NOMO-1 (cell line): ENCODE results near the gene FTSJ3.
A peak's percentile ranks its signal among the peaks of the same experiment; 100 is the strongest.

Experiments used
- DNase-seq, 2 experiments: peaks; one replicate each; lab custom pipeline; 2025; ENCODE audit not compliant: unreplicated experiment in 2 of 2; lab: John Stamatoyannopoulos, UW

The FTSJ3 gene

GRCh38 chr17:63843910-63844677, 16.6 kb upstream of the FTSJ3 start:
- DNase-seq, result no peak

- peak; percentile 47 to 66 for DNase-seq
Observed at GRCh38 chr17:63843387-63843888, 16.0 kb upstream of the FTSJ3 start.

GRCh38 chr17:63842540-63843386, 15.3 kb upstream of the FTSJ3 start, which contains the start of gene SMARCD2:
TSS of gene SMARCD2 (minus strand) at chr17:63842685. CDS start at chr17:63842674, 11 bp downstream.
- DNase-seq, result peak; percentile 96 to 97

GRCh38 chr17:63842173-63842539, 14.7 kb upstream of the FTSJ3 start:
- peak in 1 of 2 experiments; percentile 26 for DNase-seq

DNA sequence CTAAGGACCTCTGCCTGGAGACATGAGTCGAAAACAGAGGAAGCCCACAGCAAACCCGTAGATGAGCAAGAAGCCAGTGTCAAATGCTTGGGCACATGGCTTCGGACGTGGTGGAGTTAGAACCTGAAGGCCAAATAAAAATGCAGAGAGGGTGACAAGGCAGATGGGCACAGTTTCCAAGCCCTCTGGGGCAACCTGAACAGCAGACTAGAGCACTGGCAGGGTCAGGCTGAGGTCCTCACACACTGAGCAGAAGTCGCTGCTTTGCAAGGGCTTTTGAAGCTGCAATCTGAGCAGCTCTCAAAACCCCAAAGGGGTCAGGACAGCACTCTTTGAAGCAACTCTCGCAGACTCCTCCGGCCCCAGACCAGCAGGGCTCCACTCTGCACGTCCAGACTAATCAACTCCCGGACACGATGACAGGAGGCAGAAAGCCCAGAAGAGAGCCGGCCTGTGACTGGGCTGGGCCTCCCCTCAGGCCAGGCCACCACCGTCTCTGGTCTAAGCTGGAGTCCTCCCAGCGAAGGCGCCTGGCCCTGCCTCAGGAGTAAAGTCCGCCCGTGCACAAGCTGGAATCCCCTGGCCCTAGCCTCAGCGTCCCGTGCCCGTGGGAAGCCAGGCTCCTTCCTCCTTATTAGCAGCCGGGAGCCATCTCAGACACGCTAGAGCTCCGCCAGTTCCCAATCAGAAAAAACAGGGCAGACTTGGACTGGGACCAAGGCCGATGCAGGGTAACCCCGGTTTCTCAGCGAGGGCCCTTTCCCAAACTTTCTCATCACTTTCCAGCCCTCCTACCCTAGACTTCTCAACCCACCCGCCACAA, 14.1 kb upstream of the FTSJ3 start:
- no peak for DNase-seq

DNA sequence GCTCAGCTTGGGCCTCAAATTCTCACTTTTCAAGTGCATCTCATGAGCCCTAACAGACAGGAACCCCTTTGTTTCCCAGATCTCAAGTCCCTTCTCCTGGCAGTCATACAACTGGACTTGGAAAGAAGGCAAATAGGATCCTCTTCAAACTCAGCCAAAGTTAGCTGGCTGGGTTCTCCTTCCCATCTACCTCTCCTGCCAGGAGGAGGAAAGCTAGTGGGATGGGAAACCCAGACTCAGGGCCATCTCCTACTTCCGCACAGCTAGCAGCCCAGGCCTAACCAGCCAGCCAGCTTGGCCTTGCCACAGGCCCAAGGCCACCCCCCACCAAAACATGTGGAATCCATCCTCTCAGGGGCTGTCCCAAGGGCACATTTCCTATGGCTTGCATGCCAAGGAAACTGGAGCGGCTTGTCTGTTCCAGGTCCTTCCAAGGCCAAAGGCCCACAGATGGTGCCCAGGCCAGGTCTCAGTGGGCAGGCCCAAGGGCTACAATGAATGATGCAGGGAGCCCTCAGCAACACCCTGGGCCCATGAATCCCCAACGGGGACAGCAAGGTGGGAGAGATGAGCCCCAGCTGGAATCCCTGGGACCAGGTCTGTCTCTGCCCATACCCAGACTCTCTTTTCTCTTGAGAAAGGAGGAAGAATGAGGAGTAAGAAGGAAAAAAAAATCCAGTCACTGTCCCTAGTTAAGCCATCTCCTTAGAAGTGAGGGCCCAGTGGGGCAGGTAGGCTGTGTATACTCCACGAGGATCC, 13.3 kb upstream of the FTSJ3 start:
- DNase-seq, result no peak

- no peak for DNase-seq
Observed at GRCh38 chr17:63838631-63839171, 11.2 kb upstream of the FTSJ3 start.

DNA sequence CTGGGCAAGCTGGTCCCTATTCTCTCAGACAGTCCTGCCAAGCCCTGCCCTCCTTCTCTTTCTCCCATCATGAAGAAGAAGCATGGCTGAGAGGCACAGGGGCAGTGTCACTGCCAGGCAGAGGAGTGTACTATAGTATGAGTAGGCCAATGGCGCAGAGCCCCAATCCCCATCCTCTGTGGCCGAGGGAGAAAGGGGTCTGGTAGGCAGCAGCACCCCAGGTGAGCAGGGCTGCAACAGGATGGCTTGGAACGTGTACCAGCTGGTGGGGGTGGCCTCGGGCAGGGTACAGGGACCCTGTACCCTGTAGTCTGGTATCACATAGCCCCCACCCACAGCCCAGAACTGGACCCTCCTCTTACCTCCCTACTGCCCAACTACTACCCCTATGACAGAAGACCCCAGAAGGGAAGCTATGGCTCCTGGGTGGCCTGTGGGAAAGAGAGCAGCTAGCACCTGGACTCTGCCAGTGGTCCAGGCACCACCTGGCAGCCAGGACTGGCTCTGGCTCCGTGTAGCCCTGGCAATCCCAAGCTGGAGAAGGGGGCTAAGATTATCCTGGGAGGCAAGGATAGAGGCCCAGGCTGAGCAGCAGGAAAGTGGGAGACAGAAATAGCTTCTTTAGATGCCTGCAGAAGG, 10.6 kb upstream of the FTSJ3 start:
- no peak for DNase-seq

DNA sequence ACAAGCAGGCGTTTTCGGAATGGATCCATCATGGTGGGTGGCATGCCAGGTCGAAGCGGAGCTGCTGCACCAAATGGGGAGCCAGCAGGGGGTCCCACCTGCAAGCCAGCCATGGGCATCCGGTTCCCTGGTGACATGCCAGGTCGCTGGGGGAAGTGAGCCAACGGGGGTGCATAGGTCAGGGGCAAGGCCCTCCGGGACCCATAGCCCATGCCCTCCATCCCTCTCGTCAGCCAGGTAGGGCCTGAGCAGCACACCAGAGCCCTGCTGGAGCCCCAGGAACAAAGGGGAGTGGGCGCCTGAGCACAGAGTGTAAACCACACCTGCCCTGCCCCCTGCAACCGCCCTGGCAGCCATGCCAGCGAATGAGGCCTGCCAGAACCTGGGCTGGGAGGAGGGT, 10.0 kb upstream of the FTSJ3 start:
- no peak for DNase-seq

- DNase-seq, result no peak
Observed at GRCh38 chr17:63836811-63837210, 9.3 kb upstream of the FTSJ3 start.

DNA sequence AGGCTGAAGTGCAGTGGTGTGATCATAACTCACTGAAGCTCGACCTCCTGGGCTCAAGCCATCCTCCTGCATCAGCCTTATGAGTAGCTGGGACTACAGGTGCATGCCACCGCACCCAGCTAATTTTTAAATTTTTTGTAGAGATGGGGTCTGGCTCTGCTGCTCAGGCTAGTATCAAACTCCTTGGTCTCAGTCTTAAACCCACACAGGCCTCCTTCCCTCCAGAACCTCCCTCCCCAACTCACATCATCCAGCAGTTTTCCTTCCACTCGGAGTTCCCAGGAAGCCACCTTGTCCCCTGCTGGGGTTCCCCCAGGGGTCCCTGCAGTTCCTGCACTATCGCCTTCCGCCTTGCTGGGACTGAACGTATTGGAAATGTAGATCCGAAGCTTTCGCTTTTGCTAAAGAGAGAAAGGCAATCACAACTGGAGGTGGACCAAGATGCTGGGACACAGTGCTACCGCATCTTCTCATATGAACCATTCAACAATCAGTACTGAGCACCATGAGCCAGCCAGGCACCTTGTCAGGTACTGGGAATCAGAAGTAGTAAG, 7.8 kb upstream of the FTSJ3 start:
- no peak for DNase-seq

DNA sequence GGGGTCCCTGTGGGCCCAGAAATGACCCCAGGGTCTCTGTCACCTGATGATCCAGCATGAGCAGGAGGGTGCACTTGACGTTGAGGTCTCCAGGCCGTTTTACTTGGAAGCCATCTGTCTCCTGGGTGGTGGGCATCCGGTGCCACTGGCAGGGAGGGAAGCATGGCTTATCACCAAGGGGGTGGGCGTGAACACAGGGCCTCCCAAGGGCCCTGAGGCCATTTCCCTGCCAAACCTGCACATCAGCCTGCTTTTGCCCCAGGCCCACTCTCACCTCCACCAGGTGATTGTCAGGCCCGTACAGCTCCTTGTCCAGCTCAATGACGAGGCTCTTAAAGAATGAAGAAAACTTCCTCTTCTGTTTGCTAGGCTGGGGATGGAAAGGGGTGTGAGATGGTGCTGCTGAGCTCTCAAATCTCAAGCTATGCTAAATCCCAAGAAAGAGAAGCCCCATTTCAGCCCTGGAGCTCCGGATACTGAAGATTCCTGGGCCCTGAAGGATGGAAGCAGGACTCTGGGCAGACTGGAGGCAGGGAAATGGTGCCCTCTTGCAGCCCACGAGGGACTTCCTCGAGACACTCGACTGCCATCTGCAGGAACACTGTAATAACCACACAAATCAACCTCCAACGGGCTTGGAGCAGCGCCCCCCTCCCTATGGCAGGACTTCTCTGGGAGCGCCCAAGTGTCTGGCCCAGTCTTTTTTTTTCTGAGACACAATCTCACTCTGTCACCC, 7.1 kb upstream of the FTSJ3 start:
- DNase-seq, result peak; percentile 86 to 88

GRCh38 chr17:63833741-63834373, 6.4 kb upstream of the FTSJ3 start:
- DNase-seq, result no peak

GRCh38 chr17:63833026-63833740, 5.7 kb upstream of the FTSJ3 start:
- DNase-seq, result no peak

DNA sequence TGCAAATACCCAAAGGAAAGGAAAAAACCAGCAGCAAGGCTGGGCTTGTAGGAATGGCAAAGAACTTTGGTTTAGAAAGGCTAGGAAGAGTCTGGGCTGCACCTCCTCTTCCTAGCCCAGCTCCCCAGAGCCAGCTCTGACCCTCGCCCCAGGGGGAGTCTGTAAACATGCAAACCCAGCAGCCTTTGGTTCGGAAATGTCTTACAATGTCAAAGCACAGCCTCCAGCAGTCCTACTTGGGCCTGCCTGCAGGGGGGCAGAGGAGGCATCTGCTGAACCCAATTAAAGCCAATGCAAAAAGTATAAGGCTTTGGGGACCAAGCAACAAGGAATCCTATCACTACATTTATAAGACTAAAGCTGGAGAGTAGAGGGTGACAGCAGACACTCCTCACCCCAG, 5.0 kb upstream of the FTSJ3 start:
- DNase-seq, result no peak

DNA sequence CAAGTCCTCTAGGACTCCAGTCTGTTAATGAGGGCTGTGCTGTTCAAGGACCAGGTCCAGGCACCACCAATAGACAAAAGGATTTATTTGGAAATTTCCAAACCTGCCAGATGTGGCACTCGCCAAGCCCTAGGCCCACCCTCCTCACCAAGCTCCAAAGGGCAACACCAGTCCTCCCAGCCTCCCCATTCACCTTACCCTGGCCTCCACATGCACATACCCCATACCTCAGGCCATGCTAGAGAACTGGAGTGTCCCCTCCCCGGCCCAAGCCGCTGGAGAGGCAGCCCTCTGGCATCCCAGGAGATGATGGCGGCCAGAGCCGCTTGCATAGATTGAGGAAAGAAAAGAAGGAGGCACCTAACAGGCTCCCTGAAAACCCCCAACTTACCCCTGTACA, 4.6 kb upstream of the FTSJ3 start:
- no peak for DNase-seq

DNA sequence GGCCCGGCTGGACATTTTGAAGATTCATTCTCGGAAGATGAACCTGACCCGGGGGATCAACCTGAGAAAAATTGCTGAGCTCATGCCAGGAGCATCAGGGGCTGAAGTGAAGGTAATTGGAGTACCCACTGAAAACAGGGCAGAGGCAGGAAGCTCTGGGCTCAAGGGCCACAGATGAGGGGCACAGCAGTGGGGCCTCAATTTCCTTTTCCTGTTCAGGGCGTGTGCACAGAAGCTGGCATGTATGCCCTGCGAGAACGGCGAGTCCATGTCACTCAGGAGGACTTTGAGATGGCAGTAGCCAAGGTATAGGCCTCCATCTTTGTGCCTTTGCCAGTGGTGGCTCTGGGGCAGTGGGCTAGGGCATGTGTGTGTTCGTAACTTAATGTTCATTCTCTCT, 4.0 kb upstream of the FTSJ3 start:
- no peak for DNase-seq
